Measurements from ENCODE around the gene ZMYM1. TPM values are rescaled to one million over a fixed set of nuclear protein-coding genes. Genes with fewer than 3 reads are reported as not detected.
"Not testable (repeated sequence)": the region's sequence is repeated elsewhere in the genome, so short reads cannot be mapped to it uniquely, and the experiment has no call there.

The ZMYM1 gene
- total and polyA plus RNA-seq, 8 donors, result 16.1 to 29.8 (median 24.7) TPM

- Histone ChIP-seq H3K4me1 (no peaks in the 10 kb centered on the region), H3K27ac (no peak overlapping the region), H3K4me3 (no peak overlapping the region), H3K27me3 (no peaks in the 10 kb centered on the region), H3K36me3 (no peaks in the 10 kb centered on the region), H3K9me3 (no peaks in the 10 kb centered on the region)
- TF ChIP-seq, protein P1, sequence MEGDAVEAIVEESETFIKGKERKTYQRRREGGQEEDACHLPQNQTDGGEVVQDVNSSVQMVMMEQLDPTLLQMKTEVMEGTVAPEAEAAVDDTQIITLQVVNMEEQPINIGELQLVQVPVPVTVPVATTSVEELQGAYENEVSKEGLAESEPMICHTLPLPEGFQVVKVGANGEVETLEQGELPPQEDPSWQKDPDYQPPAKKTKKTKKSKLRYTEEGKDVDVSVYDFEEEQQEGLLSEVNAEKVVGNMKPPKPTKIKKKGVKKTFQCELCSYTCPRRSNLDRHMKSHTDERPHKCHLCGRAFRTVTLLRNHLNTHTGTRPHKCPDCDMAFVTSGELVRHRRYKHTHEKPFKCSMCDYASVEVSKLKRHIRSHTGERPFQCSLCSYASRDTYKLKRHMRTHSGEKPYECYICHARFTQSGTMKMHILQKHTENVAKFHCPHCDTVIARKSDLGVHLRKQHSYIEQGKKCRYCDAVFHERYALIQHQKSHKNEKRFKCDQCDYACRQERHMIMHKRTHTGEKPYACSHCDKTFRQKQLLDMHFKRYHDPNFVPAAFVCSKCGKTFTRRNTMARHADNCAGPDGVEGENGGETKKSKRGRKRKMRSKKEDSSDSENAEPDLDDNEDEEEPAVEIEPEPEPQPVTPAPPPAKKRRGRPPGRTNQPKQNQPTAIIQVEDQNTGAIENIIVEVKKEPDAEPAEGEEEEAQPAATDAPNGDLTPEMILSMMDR (IDR thresholded peaks at IDR 0.05), result no peak
- ATAC-seq (no peak), DNase-seq (no peak)
- intact Hi-C loops (cut with DNase I), result no loop called here
Measured at GRCh38 chr1:35053433-35053832, 25.8 kb upstream of the ZMYM1 start.

DNA sequence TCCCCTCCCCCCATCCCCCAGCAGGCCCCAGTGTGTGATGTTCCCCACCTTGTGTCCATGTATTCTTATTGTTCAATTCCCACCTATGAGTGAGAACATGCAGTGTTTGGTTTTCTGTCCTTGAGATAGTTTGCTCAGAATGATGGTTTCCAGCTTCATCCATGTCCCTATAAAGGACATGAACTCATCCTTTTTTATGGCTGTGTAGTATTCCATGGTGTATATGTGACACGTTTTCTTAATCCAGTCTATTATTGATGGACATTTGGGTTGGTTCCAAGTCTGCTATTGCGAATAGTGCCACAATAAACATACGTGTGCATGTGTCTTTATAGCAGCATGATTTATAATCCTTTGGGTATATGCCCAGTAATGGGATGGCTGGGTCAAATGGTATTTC lies 24.9 kb upstream of the ZMYM1 start:
- H3K27ac ChIP-seq; H3K4me1 ChIP-seq; H3K9me3 ChIP-seq; H3K27me3 ChIP-seq; intact Hi-C loops (cut with DNase I); H3K36me3 ChIP-seq; ATAC-seq; DNase-seq; H3K4me3 ChIP-seq: not testable (repeated sequence)

- H3K9me3 ChIP-seq; H3K4me3 ChIP-seq; H3K27ac ChIP-seq; DNase-seq; intact Hi-C loops (cut with DNase I); H3K27me3 ChIP-seq; H3K36me3 ChIP-seq; ATAC-seq; H3K4me1 ChIP-seq: not testable (repeated sequence)
Measured at GRCh38 chr1:35058321-35058720, 20.9 kb upstream of the ZMYM1 start.

GRCh38 chr1:35058988-35059387 lies 20.2 kb upstream of the ZMYM1 start:
- Histone ChIP-seq H3K27ac (no peak overlapping the region), H3K9me3 (no peaks in the 10 kb centered on the region), H3K27me3 (no peaks in the 10 kb centered on the region), H3K36me3 (no peaks in the 10 kb centered on the region), H3K4me3 (no peak overlapping the region), H3K4me1 (no peaks in the 10 kb centered on the region)
- ATAC-seq, result no peak
- intact Hi-C loops (cut with DNase I), result no loop called here
- TF ChIP-seq, protein P1 (IDR thresholded peaks at IDR 0.05), result no peak
- no peak for DNase-seq

GRCh38 chr1:35062518-35063196 lies 16.5 kb upstream of the ZMYM1 start:
- H3K9me3 ChIP-seq, result no peaks in the 10 kb centered on the region
- TF ChIP-seq, protein P1 (IDR thresholded peaks at IDR 0.05), result no peak
- H3K27ac ChIP-seq, result no peak overlapping the region
- no peak overlapping the region for H3K4me3 ChIP-seq
- no peak for ATAC-seq
- H3K27me3 ChIP-seq, result no peaks in the 10 kb centered on the region
- no peak for DNase-seq
- intact Hi-C loops (cut with DNase I), result no loop called here
- H3K4me1 ChIP-seq, result no peaks in the 10 kb centered on the region
- H3K36me3 ChIP-seq, result no peaks in the 10 kb centered on the region

DNA sequence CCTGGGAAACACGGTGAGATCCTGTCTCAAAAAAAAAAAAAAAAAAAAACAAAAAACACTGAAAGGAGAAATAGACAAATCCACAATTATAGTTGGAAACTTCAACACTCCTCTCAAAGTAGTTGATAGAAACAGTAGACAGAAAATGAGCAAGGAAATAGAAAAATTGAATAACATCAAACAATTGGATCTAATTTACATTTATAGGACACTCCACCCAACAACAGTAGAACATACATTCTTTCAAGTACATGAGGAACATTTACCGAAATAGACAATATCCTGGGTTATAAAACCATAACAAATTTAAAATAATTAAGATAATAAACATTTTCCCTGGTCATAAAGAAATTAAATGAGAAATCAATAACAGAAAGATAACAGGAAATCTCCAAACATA lies 14.9 kb upstream of the ZMYM1 start:
- H3K4me1 ChIP-seq, result no peaks in the 10 kb centered on the region
- intact Hi-C loops (cut with DNase I), result no loop called here
- DNase-seq (no peak), ATAC-seq (no peak)
- H3K9me3 ChIP-seq, result no peaks in the 10 kb centered on the region
- no peak overlapping the region for H3K4me3 ChIP-seq
- H3K27me3 ChIP-seq, result no peaks in the 10 kb centered on the region
- no peaks in the 10 kb centered on the region for H3K36me3 ChIP-seq
- H3K27ac ChIP-seq, result no peak overlapping the region
- TF ChIP-seq, protein P1 (IDR thresholded peaks at IDR 0.05), result no peak

Measured in left lung (tissue), 10 donors.